C4-2B (cell line): ENCODE results near the gene GCNT3.

Source experiments
- ZFX ChIP-seq: fragments of 450-650 bp; IDR thresholded peaks from 2 replicates; pipeline ENCODE4 v1.6.1; 2017
- TF ChIP-seq, protein P1 (sequence below): fragments of 450-650 bp; conservative IDR thresholded peaks from 2 replicates; pipeline ENCODE4 v1.5.1; 2017; ENCODE audit warnings: mild to moderate bottlenecking

DNA sequence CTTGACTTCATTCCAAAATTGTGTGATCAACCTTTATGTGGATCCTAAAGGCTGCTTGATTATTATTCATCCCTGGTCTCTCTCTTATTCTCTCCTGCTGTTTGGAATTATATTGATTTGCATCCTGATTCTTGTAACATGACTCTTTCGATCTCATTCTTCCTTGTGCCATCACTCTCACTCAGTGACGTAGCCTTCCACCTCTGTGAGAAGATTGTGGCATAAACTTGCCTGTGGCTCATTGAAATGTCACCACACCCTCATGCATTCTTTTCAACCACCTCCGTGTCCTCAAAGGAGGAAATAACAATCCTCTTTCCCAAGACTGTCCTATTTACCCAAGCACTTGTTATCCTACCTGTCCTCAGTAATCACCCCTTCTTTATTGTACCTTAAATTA lies 41.3 kb upstream of the GCNT3 start:
- TF ChIP-seq, protein P1, sequence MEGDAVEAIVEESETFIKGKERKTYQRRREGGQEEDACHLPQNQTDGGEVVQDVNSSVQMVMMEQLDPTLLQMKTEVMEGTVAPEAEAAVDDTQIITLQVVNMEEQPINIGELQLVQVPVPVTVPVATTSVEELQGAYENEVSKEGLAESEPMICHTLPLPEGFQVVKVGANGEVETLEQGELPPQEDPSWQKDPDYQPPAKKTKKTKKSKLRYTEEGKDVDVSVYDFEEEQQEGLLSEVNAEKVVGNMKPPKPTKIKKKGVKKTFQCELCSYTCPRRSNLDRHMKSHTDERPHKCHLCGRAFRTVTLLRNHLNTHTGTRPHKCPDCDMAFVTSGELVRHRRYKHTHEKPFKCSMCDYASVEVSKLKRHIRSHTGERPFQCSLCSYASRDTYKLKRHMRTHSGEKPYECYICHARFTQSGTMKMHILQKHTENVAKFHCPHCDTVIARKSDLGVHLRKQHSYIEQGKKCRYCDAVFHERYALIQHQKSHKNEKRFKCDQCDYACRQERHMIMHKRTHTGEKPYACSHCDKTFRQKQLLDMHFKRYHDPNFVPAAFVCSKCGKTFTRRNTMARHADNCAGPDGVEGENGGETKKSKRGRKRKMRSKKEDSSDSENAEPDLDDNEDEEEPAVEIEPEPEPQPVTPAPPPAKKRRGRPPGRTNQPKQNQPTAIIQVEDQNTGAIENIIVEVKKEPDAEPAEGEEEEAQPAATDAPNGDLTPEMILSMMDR: no peak
- TF ChIP-seq ZFX: no peak
